ENCODE data around the gene TMEM101.

DNA sequence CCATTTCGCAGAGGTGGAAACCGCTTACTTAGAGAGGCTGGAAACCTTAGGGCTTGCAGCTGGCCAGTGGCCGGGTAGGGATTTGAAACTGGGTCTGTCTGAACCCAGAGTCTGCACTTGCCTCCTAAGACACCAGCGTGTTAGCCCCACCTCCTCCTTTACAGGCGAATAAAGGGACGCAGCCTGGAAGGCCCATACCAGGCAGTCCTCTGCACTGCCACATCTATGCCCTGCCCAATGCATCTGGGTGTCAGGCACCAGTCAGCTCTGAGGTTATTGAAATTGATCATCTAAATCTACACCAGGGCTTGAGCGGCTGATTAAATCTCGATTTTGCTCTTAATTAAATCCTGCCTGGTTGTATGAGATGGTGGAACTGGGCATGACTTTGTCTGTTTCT is 30.2 kb downstream of the TMEM101 start:
- TF ChIP-seq, protein P1, sequence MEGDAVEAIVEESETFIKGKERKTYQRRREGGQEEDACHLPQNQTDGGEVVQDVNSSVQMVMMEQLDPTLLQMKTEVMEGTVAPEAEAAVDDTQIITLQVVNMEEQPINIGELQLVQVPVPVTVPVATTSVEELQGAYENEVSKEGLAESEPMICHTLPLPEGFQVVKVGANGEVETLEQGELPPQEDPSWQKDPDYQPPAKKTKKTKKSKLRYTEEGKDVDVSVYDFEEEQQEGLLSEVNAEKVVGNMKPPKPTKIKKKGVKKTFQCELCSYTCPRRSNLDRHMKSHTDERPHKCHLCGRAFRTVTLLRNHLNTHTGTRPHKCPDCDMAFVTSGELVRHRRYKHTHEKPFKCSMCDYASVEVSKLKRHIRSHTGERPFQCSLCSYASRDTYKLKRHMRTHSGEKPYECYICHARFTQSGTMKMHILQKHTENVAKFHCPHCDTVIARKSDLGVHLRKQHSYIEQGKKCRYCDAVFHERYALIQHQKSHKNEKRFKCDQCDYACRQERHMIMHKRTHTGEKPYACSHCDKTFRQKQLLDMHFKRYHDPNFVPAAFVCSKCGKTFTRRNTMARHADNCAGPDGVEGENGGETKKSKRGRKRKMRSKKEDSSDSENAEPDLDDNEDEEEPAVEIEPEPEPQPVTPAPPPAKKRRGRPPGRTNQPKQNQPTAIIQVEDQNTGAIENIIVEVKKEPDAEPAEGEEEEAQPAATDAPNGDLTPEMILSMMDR (tag by site-specific recombination; IDR thresholded peaks at IDR 0.05), result no peak
- TF ChIP-seq MEIS1 (CRISPR knock-in tag; IDR thresholded peaks at IDR 0.05; ENCODE audit: borderline replicate concordance), result no peak
- TF ChIP-seq YY2 (tag by site-specific recombination; IDR thresholded peaks at IDR 0.05), result no peak
- TF ChIP-seq, protein P2, sequence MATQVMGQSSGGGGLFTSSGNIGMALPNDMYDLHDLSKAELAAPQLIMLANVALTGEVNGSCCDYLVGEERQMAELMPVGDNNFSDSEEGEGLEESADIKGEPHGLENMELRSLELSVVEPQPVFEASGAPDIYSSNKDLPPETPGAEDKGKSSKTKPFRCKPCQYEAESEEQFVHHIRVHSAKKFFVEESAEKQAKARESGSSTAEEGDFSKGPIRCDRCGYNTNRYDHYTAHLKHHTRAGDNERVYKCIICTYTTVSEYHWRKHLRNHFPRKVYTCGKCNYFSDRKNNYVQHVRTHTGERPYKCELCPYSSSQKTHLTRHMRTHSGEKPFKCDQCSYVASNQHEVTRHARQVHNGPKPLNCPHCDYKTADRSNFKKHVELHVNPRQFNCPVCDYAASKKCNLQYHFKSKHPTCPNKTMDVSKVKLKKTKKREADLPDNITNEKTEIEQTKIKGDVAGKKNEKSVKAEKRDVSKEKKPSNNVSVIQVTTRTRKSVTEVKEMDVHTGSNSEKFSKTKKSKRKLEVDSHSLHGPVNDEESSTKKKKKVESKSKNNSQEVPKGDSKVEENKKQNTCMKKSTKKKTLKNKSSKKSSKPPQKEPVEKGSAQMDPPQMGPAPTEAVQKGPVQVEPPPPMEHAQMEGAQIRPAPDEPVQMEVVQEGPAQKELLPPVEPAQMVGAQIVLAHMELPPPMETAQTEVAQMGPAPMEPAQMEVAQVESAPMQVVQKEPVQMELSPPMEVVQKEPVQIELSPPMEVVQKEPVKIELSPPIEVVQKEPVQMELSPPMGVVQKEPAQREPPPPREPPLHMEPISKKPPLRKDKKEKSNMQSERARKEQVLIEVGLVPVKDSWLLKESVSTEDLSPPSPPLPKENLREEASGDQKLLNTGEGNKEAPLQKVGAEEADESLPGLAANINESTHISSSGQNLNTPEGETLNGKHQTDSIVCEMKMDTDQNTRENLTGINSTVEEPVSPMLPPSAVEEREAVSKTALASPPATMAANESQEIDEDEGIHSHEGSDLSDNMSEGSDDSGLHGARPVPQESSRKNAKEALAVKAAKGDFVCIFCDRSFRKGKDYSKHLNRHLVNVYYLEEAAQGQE (tag by site-specific recombination; IDR thresholded peaks at IDR 0.05), result no peak
- no peak for TF ChIP-seq ZNF121 (tag by site-specific recombination; IDR thresholded peaks at IDR 0.05)
- no peak for TF ChIP-seq BCL11B (tag by site-specific recombination; IDR thresholded peaks at IDR 0.05; ENCODE audit: low read depth)
- TF ChIP-seq, protein P3, sequence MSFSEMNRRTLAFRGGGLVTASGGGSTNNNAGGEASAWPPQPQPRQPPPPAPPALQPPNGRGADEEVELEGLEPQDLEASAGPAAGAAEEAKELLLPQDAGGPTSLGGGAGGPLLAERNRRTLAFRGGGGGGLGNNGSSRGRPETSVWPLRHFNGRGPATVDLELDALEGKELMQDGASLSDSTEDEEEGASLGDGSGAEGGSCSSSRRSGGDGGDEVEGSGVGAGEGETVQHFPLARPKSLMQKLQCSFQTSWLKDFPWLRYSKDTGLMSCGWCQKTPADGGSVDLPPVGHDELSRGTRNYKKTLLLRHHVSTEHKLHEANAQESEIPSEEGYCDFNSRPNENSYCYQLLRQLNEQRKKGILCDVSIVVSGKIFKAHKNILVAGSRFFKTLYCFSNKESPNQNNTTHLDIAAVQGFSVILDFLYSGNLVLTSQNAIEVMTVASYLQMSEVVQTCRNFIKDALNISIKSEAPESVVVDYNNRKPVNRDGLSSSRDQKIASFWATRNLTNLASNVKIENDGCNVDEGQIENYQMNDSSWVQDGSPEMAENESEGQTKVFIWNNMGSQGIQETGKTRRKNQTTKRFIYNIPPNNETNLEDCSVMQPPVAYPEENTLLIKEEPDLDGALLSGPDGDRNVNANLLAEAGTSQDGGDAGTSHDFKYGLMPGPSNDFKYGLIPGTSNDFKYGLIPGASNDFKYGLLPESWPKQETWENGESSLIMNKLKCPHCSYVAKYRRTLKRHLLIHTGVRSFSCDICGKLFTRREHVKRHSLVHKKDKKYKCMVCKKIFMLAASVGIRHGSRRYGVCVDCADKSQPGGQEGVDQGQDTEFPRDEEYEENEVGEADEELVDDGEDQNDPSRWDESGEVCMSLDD (tag by site-specific recombination; IDR thresholded peaks at IDR 0.05), result no peak
- TF ChIP-seq ZSCAN30 (tag by site-specific recombination; IDR thresholded peaks at IDR 0.05), result no peak
- TF ChIP-seq, protein P4, sequence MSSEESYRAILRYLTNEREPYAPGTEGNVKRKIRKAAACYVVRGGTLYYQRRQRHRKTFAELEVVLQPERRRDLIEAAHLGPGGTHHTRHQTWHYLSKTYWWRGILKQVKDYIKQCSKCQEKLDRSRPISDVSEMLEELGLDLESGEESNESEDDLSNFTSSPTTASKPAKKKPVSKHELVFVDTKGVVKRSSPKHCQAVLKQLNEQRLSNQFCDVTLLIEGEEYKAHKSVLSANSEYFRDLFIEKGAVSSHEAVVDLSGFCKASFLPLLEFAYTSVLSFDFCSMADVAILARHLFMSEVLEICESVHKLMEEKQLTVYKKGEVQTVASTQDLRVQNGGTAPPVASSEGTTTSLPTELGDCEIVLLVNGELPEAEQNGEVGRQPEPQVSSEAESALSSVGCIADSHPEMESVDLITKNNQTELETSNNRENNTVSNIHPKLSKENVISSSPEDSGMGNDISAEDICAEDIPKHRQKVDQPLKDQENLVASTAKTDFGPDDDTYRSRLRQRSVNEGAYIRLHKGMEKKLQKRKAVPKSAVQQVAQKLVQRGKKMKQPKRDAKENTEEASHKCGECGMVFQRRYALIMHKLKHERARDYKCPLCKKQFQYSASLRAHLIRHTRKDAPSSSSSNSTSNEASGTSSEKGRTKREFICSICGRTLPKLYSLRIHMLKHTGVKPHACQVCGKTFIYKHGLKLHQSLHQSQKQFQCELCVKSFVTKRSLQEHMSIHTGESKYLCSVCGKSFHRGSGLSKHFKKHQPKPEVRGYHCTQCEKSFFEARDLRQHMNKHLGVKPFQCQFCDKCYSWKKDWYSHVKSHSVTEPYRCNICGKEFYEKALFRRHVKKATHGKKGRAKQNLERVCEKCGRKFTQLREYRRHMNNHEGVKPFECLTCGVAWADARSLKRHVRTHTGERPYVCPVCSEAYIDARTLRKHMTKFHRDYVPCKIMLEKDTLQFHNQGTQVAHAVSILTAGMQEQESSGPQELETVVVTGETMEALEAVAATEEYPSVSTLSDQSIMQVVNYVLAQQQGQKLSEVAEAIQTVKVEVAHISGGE (tag by site-specific recombination; conservative IDR thresholded peaks at IDR 0.05; ENCODE audit: low read depth), result no peak
